GM13977 (cell line): ENCODE results near the gene TCEA2.

Experiments
- DNase-seq: peaks from one replicate; pipeline ENCODE4 v3.0.0; 2012; ENCODE audit warnings: low spot score
- in situ Hi-C: fragments of 300-500 bp; cut with MboI; formaldehyde crosslinking; loops from one replicate; pipeline ENCODE4 v1.12.0; 2022; ENCODE audit warnings: low sequenced_read_pairs, low pct_unique_long_range_greater_than_20kb, mixed read lengths, inconsistent platforms; ENCODE audit not compliant: unreplicated experiment
- TF ChIP-seq, protein P1 (sequence below): IDR thresholded peaks from 2 replicates; pipeline ENCODE4 v1.5.1; 2012; ENCODE audit warnings: mild to moderate bottlenecking, control low read depth; ENCODE audit not compliant: insufficient read depth; ENCODE audit errors: extremely low read depth, missing control alignments

The TCEA2 gene

DNA sequence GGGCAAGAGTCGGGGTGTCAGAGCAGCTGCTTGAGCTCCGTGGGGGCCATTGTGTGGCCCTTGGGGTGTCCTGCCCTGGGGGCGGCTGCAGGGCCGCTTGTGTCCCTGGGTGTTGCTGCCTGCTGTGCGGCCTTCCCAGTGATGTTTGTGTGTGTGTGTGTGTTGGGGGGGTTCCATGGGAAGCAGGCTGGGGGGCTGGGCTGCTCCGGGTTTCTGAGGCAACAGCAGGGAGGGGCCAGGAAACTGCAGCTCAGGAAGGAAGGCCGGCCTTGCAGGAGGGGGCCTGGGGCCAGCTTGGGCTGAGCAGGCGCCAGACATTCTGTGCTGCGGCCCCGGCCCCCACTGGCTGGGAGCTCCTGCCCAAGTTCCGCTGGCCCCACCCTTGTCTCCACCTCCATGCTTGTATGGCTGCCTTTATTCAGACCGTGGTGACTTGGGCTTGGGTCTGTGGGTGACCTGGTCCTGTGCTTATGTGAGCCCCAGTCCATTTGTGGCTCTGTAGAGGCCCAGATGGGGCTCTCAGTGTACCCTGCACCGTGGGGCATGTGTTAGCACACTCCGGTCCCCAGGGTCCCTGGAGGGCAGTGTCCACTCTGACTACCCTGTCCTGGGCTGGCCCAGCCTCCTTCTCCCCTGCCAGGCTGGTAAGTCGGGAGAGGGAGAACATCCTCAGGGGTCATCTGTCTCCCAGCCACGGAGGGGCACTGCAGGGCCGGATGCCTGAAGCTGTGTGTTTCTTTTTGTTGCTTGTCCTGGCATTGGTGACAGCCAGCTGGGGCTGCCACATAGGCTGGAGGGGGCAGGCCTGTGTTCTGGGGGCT, 8.9 kb upstream of the TCEA2 start:
- in situ Hi-C loops, result no loop called here

DNA sequence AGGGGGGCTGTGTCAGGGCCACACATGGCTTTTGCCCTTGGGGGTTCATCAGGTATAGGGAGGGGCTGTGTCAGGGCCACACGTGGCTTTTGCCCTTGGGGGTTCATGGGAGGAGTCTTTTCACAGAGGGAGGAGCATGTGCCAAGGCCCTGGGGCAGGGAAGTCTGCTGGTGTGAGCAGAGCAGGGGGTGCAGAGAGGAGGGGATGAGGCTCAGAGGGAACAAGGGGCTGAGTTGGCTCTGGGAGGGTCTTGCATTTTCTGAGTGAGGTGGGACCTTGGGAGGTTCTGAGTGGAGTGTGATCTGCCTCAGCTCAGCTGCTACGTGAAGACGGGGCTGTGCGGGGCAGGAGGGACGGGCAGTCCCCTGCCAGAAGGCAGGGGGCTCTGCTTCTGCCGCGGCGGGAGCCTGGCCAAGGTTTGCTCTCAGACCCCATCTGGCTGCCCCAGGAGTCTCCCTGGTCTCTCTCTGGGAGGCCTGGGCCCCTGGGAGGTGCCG, 7.6 kb upstream of the TCEA2 start:
- no peak for DNase-seq
- TF ChIP-seq, protein P1, sequence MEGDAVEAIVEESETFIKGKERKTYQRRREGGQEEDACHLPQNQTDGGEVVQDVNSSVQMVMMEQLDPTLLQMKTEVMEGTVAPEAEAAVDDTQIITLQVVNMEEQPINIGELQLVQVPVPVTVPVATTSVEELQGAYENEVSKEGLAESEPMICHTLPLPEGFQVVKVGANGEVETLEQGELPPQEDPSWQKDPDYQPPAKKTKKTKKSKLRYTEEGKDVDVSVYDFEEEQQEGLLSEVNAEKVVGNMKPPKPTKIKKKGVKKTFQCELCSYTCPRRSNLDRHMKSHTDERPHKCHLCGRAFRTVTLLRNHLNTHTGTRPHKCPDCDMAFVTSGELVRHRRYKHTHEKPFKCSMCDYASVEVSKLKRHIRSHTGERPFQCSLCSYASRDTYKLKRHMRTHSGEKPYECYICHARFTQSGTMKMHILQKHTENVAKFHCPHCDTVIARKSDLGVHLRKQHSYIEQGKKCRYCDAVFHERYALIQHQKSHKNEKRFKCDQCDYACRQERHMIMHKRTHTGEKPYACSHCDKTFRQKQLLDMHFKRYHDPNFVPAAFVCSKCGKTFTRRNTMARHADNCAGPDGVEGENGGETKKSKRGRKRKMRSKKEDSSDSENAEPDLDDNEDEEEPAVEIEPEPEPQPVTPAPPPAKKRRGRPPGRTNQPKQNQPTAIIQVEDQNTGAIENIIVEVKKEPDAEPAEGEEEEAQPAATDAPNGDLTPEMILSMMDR, result no peak
- in situ Hi-C loops, result no loop called here

More for the DNA sequence above, 8.9 kb upstream of the TCEA2 start:
- TF ChIP-seq, protein P1, result peak; percentile 33
- DNase-seq, result peak; percentile 64

DNA sequence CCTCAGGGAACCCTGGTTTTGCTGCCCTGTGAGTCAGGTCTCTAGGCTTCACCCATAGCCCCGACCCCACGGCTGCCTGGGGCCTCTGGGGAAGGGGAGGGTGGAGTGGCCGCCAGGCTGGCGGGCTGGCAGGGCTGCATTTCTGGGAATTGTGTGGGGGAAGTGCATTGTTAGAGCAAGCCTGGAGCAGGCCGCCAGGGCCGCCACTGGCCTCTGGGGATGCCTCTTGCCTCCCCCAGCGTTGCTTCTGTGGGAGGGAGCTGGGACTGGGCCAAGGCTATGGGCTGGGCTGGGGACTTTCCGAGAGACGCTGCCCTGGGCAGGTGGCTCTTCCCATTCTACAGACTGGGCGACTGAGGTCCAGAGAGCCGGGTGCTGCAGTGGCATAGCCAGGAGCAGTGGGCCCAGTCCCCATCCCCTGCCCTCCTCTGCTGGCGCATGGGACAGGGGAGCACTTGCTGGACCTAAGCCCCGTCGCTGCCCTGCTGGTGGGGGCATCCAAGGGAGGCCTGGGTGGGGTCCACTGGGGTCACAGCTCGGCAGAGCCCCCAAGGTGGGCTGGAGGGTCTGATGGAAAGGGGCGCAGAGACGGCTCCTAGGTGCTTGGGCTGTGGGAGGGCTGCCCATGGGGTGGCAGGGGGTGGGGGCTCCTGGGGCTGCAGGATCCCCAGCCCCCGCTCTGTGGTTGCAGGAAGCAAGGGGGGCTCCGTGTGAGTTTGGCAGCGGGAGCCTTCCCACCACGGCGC, 6.9 kb upstream of the TCEA2 start:
- in situ Hi-C loops, result no loop called here
- peak; percentile 63 for DNase-seq
- TF ChIP-seq, protein P1, result no peak

DNA sequence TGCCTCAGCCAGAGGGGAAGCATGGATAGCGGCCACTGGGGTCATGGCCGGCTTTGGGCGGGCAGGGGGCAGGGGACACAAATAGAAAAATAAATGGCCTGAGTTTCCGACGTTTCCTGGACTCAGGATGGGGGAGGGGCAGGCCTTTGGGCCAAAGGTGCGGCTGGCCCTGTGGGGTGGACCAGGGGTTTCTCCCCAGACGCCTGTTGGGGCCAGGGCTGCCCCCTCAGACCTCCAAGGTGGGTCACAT, 6.4 kb upstream of the TCEA2 start:
- in situ Hi-C loops, result no loop called here
- TF ChIP-seq, protein P1, result no peak
- DNase-seq, result no peak

DNA sequence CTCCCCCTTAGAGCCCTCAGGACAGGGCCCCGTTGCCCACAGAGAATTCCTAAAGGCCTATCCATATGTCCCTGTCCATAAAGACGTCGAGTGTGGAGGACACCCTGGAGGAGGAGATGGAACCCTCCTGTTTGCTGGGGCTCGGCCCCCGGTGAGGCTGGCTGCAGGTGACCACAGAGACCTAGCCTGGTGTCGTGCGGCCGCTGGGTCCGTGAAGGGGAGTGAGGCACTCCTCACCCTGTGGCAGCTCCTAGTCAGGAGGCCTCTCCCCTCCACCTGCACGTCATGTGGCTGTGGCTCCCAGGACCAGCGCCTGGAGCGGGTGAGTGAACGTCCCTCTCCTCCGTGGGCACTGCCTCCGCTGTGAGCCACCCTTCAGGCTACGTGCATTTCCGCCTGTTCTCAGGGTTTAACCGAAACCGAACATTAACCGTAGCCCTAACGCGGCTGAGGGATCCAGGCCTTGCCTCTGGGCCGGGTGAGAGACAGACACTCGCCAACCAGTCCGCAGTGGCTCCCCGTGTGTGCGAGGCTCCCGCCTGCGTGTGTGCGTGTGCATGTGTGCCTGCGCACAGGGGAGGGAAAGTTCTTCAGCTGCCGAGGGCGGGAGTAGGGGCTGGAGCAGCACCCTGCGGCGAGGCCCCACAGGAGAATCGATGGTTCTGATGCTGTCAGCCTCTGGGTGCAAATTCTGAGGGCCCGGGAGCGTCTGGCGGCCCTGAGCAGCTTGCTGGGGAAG, 5.9 kb upstream of the TCEA2 start:
- DNase-seq, result no peak
- TF ChIP-seq, protein P1, result no peak
- in situ Hi-C loops, result no loop called here
